Stimulated activated CD4-positive, alpha-beta T cell treated with anti-CD3 and anti-CD28 coated beads, Interleukin-12 subunit alpha, Interleukin-12 subunit beta, amount 100 ng/mL, for 24 hours (primary cell): ENCODE results near the gene VAV2.

Experiments
- DNase-seq, 2 experiments: peaks; one replicate each; pipeline ENCODE4 v3.0.0-alpha.2; 2020; ENCODE audit warnings: low read depth in 2 of 2

VAV2 gene

DNA sequence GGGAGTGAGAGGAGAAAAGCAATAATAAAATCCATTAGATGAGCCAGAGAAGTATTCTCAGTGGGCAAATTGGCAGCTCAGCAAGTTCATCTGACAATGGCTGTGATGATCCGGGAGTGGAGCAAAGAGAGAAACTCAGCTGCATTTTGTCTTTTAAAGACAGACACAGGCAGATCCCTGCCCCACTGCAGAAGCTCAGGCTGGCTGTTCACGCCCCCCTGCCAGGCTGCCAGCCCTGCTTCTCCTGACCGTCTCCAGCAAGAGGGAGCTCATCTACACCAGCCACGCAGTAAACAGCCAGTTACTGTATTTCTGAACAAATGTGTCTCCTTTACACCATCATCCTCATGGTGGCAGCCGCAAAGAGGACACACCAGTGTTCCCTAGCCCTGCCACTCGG lies 139.7 kb downstream of the VAV2 start:
- DNase-seq: no peak

DNA sequence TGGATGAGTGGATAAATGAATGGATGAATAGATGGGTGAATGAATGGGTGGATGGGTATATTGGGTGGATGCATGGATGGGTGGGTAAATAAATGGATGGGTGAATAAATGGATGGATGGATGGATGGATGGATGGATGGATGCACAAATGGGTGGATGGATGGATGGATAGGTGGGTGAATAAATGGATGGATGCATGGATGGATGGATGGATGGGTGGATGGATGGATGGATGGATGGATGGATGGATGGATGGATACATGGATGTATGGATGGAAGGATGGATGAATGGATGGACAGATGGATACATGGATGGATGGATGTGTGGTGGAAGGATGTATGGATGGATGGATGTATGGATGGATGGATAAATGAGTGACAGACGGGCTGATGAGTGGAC lies 140.4 kb downstream of the VAV2 start:
- DNase-seq: no peak

GRCh38 chr9:133850937-133851336 lies 141.2 kb downstream of the VAV2 start:
- no peak for DNase-seq

DNA sequence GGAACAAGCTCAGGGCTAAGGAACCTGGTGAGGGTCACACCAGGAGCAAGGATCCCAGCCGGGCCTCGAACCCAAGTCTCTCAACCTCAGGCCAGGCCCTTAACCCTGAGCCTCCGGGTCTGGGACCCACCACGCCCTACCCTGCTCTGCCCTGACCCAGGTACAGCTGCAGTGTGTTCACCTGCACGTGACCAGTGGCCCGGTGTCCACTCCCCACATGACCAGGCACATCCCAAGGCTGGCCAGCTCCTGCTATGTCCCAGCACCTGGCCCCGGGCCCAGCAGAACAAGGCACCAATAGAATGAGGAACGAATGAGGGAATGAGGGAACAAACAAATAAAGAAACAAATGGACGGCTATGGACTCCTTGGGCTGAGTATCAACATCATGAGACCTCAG lies 142.0 kb downstream of the VAV2 start:
- DNase-seq: no peak

- no peak for DNase-seq
Observed at GRCh38 chr9:133849110-133849670, 142.9 kb downstream of the VAV2 start.

GRCh38 chr9:133848471-133849109 lies 143.5 kb downstream of the VAV2 start:
- DNase-seq: no peak

- no peak for DNase-seq
Observed at GRCh38 chr9:133846483-133847090, 145.5 kb downstream of the VAV2 start.

DNA sequence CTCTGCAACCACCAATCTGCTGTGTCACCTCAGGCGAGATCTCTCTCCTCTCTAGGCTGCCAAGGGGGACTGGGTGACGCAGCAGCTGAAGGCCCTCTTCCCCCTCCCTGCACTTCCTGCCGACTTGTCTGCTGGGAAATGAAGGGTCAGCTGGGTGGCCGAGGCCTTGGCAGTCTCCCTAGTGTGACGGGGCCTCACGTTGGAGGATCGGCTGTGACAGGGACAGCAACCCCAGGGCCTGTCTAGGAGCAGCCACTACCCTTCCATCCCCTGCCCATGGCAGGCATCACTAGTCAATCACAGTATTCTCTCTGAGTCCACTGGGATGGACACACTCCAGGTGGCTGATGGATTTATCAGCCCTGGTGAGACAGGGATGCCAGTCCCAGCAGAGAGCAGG lies 146.7 kb downstream of the VAV2 start:
- no peak for DNase-seq

GRCh38 chr9:133844881-133845410 lies 147.2 kb downstream of the VAV2 start:
- no peak for DNase-seq

- no peak for DNase-seq
Observed at GRCh38 chr9:133844398-133844784, 147.7 kb downstream of the VAV2 start.

- no peak for DNase-seq
Observed at GRCh38 chr9:133843751-133844397, 148.2 kb downstream of the VAV2 start.

DNA sequence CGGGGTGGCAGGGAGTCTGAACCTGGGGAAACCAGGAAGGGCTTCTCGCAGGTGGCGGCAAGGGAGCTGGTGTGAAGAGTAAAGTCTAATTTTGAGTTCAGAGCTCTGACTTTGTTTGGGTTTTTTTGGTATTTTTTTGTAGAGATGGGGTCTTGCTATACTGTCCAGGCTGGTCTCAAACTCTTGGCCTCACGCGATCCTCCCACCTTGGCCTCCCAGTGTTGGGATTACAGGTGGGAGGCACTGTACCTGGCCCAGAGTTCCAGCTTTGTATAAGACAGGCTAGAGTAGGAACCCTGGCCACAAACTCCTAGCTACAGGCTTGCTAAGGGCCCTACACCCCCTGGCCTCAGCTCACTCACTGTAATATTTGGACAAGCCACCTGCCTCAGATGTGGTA lies 148.9 kb downstream of the VAV2 start:
- no peak for DNase-seq

DNA sequence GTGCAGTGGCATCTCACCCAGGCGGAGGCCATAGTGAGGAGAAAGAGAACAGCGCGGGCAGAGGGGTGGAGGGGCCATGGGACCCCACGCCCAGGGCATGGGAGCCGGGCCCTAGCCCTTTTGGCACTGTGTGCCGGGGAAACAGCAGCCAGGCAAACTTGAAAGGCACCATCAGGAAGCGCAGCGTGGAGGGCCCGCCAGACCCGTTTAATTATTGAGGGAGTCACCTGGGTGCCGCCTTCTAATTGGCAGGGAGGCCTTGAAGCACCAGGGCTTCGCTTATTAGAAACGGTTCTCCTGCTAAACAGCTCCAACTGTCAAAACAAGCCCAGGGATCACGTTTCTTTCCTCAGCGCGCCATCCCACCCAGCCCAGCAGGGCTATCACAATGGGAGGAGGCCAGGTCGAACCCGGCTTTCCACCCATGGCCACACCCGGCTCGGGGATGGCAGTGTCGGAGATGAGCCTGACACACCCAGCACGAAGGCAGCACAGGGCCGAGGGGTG lies 149.3 kb downstream of the VAV2 start:
- DNase-seq: no peak

- DNase-seq: no peak
Observed at GRCh38 chr9:133842174-133842573, 149.9 kb downstream of the VAV2 start.

DNA sequence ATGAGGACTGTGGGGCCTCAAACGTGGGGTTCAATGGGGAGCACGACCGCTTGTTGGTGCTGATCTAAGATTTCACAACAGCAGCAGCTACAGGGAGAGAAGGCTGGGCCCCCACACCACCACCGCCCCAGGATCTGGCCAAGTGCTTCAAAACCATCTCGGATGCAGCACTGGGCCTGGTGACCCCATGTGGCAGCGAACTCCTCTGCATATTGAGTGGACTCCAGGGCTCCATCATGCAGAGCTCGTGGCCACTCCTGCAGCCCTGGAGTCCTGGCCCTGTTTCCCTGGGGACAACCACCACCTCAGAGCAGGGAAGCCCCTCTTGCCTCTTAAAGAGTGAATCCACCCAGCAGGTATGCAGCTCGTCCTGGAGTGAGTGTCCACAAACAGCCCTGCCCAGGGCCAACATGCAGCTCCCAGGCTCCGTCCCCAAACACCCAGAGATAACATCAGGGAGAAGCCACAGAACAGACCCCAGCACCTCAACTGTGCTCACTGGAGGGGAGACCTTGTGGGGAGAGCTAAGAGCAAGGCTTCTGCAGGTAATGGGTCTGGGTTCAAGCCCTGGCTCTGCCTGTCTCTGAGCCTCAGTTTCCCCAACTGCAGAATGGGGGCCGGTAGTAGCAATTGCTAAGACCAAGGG lies 150.8 kb downstream of the VAV2 start:
- no peak for DNase-seq

DNA sequence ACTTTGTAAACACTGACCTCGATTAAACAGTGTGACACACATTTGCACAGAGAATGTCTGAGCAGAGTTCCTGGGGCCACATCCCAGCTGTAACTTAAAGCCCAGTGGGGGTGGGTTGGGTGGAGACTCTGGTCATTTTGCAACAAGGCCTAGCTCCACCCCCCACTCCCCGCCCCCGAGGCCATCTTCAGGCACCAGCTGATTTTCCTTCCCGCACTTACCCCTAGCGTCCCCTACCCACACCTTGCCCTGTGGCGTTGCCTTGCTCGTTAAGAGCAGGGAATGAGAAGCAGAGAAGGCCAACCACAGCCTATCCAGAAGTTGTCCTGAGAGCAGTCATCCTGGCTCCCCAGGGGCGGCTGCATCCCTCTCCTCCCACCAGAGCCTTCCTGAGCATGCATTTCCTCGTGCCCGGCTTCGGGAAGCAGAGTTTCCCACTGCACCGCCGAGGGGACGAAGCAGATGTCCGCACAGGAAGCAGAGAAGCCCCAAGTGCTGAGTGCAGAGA lies 152.2 kb downstream of the VAV2 start:
- no peak for DNase-seq

DNA sequence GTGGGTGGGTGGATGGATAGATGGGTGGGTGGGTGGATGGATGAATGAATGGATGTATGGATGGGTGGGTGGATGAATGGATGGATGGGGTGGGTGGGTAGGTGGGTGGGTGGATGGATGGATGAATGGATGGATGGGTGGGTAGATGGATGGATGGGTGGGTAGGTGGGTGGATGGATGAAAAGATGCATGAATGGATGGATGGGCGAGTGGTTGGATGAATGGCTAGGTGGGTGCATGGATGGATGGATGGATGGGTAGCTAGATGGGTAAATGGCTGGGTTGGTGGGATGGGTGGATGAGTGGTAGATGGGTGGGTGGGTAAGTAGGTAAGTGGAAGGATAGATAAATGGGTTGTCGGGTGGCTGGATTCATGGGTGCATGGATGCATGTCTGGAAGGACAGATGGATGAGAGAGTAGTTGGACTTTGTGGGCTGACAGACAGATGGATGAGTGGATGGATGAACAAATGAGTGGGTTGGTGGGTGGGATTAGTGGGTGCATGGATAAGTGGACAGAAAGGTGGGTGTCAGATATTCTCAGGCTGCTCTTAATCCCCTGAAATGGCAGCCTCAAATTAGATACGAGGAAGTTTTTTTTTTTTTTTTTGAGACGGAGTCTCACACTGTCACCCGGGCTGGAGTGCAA lies 153.1 kb downstream of the VAV2 start:
- no peak for DNase-seq

DNA sequence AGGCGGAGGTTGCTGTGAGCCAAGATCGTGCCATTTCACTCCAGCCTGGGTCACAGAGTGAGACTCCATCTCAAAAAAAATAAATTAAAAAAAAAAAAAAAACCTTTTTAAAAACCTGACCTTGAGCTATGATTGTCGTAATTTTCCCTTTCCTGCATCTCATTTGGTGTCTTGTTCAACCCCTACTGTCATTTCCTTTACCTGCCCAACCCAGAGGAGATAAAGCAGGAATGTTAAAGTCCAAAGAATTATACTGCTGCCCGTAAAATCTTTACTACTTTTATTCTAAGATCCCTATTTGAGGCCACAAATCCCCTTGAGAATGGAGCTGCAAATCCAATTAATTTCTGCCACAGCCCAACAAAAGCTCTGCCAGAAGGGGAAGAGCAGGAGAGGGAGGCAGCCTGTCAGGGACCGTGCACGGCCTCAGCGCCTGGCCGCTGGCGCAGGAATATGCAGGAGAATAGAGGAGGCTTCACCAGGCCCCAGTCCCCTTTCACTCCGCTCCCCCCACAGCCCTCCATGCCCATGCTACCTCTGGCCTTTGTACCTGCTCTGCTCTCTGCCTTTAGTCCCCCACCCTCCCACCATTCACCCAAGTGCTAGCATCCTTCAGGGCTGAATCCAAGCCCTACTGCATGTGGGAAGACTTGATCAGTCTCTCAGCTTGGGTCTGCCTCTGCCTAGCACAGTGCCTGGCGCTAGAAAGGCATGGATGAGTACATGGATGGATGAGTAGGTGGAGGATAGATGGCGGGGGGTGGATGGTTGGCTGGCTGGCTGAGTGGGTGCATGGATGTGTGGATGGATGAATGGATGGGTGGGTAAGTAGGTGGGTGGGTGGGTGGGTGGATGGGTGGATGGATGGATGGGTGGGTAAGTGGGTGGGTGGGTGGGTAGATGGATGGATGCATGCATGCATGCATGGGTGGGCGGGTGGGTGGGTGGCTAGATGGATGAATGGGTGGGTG lies 154.2 kb downstream of the VAV2 start:
- DNase-seq: no peak

- DNase-seq: no peak
Observed at GRCh38 chr9:133836818-133837217, 155.3 kb downstream of the VAV2 start.
